Central memory CD8-positive, alpha-beta T cell (primary cell): Measurements from ENCODE around the gene EIF3C.
"Not testable (repeated sequence)": the region's sequence is repeated elsewhere in the genome, so short reads cannot be mapped to it uniquely, and the experiment has no call there.

Experiments
- ATAC-seq: fragments of 150-1000 bp; cut with Tn5 transposase; replicated peaks from 2 replicates; pipeline ENCODE4 v1.10.0; 2022; ENCODE audit warnings: mild to moderate bottlenecking, moderate FRiP score, moderate number of reproducible peaks; ENCODE audit not compliant: poor library complexity, severe bottlenecking; ENCODE audit errors: extremely low read depth
- DNase-seq, 2 donors: peaks; one replicate each; pipeline ENCODE4 v3.0.0; 2021; ENCODE audit warnings: low spot score in 2 of 2
- H3K27ac Mint-ChIP-seq: one replicate; pipeline ENCODE4 v1.8.0; 2022; ENCODE audit warnings: low read depth, mild to moderate bottlenecking, moderate library complexity, mixed read lengths
- H3K27me3 Mint-ChIP-seq: one replicate; pipeline ENCODE4 v1.8.0; 2022; ENCODE audit warnings: mixed read lengths
- H3K36me3 Mint-ChIP-seq: one replicate; pipeline ENCODE4 v1.8.0; 2022; ENCODE audit warnings: mild to moderate bottlenecking, moderate library complexity, mixed read lengths; ENCODE audit not compliant: insufficient read depth
- H3K4me1 Mint-ChIP-seq: one replicate; pipeline ENCODE4 v1.8.0; 2022; ENCODE audit warnings: mixed read lengths
- H3K4me3 Mint-ChIP-seq: one replicate; pipeline ENCODE4 v1.8.0; 2022; ENCODE audit warnings: mild to moderate bottlenecking, moderate library complexity, mixed read lengths
- H3K9me3 Mint-ChIP-seq: one replicate; pipeline ENCODE4 v1.8.0; 2022; ENCODE audit warnings: mixed read lengths

The EIF3C gene

GRCh38 chr16:28711220-28712083 is at the start of gene EIF3C:
TSS of gene EIF3C (plus strand) at chr16:28711464. CDS start at chr16:28711687, 223 bp downstream.
- H3K4me1 Mint-ChIP-seq, H3K9me3 Mint-ChIP-seq, H3K4me3 Mint-ChIP-seq, H3K27me3 Mint-ChIP-seq, DNase-seq, H3K27ac Mint-ChIP-seq, H3K36me3 Mint-ChIP-seq: not testable (repeated sequence)
- ATAC-seq, result peak; percentile 100

GRCh38 chr16:28666264-28666663 is 45.0 kb upstream of the EIF3C start:
- H3K36me3 Mint-ChIP-seq, result not testable (repeated sequence)

GRCh38 chr16:28667480-28667879 is 43.8 kb upstream of the EIF3C start:
- DNase-seq, H3K27me3 Mint-ChIP-seq, H3K4me1 Mint-ChIP-seq, H3K4me3 Mint-ChIP-seq, H3K27ac Mint-ChIP-seq, H3K9me3 Mint-ChIP-seq, H3K36me3 Mint-ChIP-seq, ATAC-seq: not testable (repeated sequence)

More at GRCh38 chr16:28666264-28666663, 45.0 kb upstream of the EIF3C start:
- ATAC-seq, H3K4me1 Mint-ChIP-seq, DNase-seq, H3K27me3 Mint-ChIP-seq, H3K9me3 Mint-ChIP-seq, H3K4me3 Mint-ChIP-seq, H3K27ac Mint-ChIP-seq: not testable (repeated sequence)

- not testable (repeated sequence) for H3K27ac Mint-ChIP-seq, H3K27me3 Mint-ChIP-seq, ATAC-seq, H3K36me3 Mint-ChIP-seq, DNase-seq, H3K9me3 Mint-ChIP-seq, H3K4me3 Mint-ChIP-seq, H3K4me1 Mint-ChIP-seq
These were observed 43.1 kb upstream of the EIF3C start for GRCh38 chr16:28668199-28668598.

GRCh38 chr16:28688327-28688952 is 22.8 kb upstream of the EIF3C start:
- not testable (repeated sequence) for H3K27ac Mint-ChIP-seq, H3K36me3 Mint-ChIP-seq, H3K27me3 Mint-ChIP-seq, DNase-seq, H3K4me1 Mint-ChIP-seq, H3K9me3 Mint-ChIP-seq
- peak; percentile 97 for ATAC-seq
- H3K4me3 Mint-ChIP-seq, result peak overlapping the region; percentile 65

GRCh38 chr16:28689425-28689824 is 21.8 kb upstream of the EIF3C start:
- DNase-seq, H3K4me1 Mint-ChIP-seq, H3K9me3 Mint-ChIP-seq, H3K4me3 Mint-ChIP-seq, H3K27ac Mint-ChIP-seq, H3K36me3 Mint-ChIP-seq, H3K27me3 Mint-ChIP-seq: not testable (repeated sequence)
- peak; percentile 29 for ATAC-seq

GRCh38 chr16:28691722-28692121 is 19.5 kb upstream of the EIF3C start:
- not testable (repeated sequence) for H3K27me3 Mint-ChIP-seq, DNase-seq, H3K27ac Mint-ChIP-seq, H3K4me1 Mint-ChIP-seq, ATAC-seq, H3K9me3 Mint-ChIP-seq, H3K4me3 Mint-ChIP-seq, H3K36me3 Mint-ChIP-seq

GRCh38 chr16:28693257-28693950 is 17.9 kb upstream of the EIF3C start:
- not testable (repeated sequence) for H3K27me3 Mint-ChIP-seq, H3K4me3 Mint-ChIP-seq, ATAC-seq, H3K27ac Mint-ChIP-seq, H3K36me3 Mint-ChIP-seq, DNase-seq, H3K4me1 Mint-ChIP-seq, H3K9me3 Mint-ChIP-seq

- ATAC-seq, H3K27ac Mint-ChIP-seq, H3K4me1 Mint-ChIP-seq: not testable (repeated sequence)
These were observed 11.5 kb upstream of the EIF3C start for GRCh38 chr16:28699792-28700191.

GRCh38 chr16:28700349-28700748 is 10.9 kb upstream of the EIF3C start:
- not testable (repeated sequence) for H3K9me3 Mint-ChIP-seq, H3K27me3 Mint-ChIP-seq, H3K27ac Mint-ChIP-seq, H3K4me1 Mint-ChIP-seq, ATAC-seq, H3K4me3 Mint-ChIP-seq, DNase-seq, H3K36me3 Mint-ChIP-seq

More at GRCh38 chr16:28699792-28700191, 11.5 kb upstream of the EIF3C start:
- not testable (repeated sequence) for H3K9me3 Mint-ChIP-seq, DNase-seq, H3K27me3 Mint-ChIP-seq, H3K36me3 Mint-ChIP-seq, H3K4me3 Mint-ChIP-seq

GRCh38 chr16:28701384-28701783 is 9.9 kb upstream of the EIF3C start:
- not testable (repeated sequence) for H3K4me3 Mint-ChIP-seq, H3K4me1 Mint-ChIP-seq, H3K27ac Mint-ChIP-seq, H3K27me3 Mint-ChIP-seq, H3K36me3 Mint-ChIP-seq, ATAC-seq, DNase-seq, H3K9me3 Mint-ChIP-seq

- not testable (repeated sequence) for H3K27me3 Mint-ChIP-seq, H3K36me3 Mint-ChIP-seq, H3K4me3 Mint-ChIP-seq, DNase-seq, H3K27ac Mint-ChIP-seq, ATAC-seq, H3K4me1 Mint-ChIP-seq, H3K9me3 Mint-ChIP-seq
These were observed 7.0 kb upstream of the EIF3C start for GRCh38 chr16:28704246-28704645.
